Measurements from ENCODE around the gene PRDX4. TPM values are rescaled to one million over a fixed set of nuclear protein-coding genes. Genes with fewer than 3 reads are reported as not detected.

Gene PRDX4
- total and polyA plus RNA-seq, 10 of the 15 experiments (the other 5 are each of a cell fraction or from before 2014, with no cell fraction given) = 11.1 to 121 (median 59.1) TPM

GRCh38 chrX:23623797-23624196, 43.5 kb upstream of the PRDX4 start:
- H3K4me2 ChIP-seq (ENCODE audit: control insufficient read depth, insufficient read depth) = no peak overlapping the region
- in situ Hi-C loops (cut with MboI) (no loop called here), intact Hi-C loops (cut with micrococcal nuclease; ENCODE audit: unreplicated experiment) (no loop called here)
- no peak overlapping the region for H3K27ac ChIP-seq (ENCODE audit: control insufficient read depth, insufficient read depth)
- ChIA-PET SMC1A (ENCODE audit: uncharacterized antibody, unreplicated experiment) (no interaction called here), POLR2A (no interaction called here), RAD21 (ENCODE audit: unreplicated experiment) (no interaction called here), CTCF (interaction anchor here (1.4 kb wide), 1 partner anchor 1465 kb away, joined by 3 read pairs; no protein-coding TSS in a partner anchor)
- no peaks in the 10 kb centered on the region for H3K79me2 ChIP-seq (ENCODE audit: control insufficient read depth, insufficient read depth, low read length)
- ATAC-seq (no peak; the same call in 2 of the 3 replicates), DNase-seq (ENCODE audit: low read depth, low spot score) (no peak), FAIRE-seq (no peak)
- H3K9ac ChIP-seq (ENCODE audit: control insufficient read depth, insufficient read depth, low read length) = no peak overlapping the region
- no peaks in the 10 kb centered on the region for H3K36me3 ChIP-seq (ENCODE audit: control insufficient read depth in 2 of 2, insufficient read depth in 2 of 2, low read length in 1 of 2)
- BruUV-seq (replicated peaks) = no TSS peak
- H4K20me1 ChIP-seq (ENCODE audit: control insufficient read depth, insufficient read depth) = no peaks in the 10 kb centered on the region
- TF ChIP-seq MXI1 (IDR thresholded peaks at IDR 0.05; ENCODE audit: low read depth, low read length) (no peak), ZNF274 (IDR thresholded peaks at IDR 0.05; ENCODE audit: insufficient read depth, insufficient read length) (no peak), SPI1 (IDR thresholded peaks at IDR 0.05; ENCODE audit: borderline replicate concordance, insufficient read depth, low read depth, low read length) (peak; percentile 73; the same call in 1 of the 2 replicates), SREBF1 (IDR thresholded peaks at IDR 0.05; ENCODE audit: low read length) (no peak), CEBPZ (IDR thresholded peaks at IDR 0.05; ENCODE audit: low read depth, low read length) (no peak), NRF1 (conservative IDR thresholded peaks at IDR 0.05; ENCODE audit: low read depth, low read length) (no peak), ATF2 (IDR thresholded peaks at IDR 0.05; ENCODE audit: low read length) (no peak)
- TF ChIP-seq, protein P1, sequence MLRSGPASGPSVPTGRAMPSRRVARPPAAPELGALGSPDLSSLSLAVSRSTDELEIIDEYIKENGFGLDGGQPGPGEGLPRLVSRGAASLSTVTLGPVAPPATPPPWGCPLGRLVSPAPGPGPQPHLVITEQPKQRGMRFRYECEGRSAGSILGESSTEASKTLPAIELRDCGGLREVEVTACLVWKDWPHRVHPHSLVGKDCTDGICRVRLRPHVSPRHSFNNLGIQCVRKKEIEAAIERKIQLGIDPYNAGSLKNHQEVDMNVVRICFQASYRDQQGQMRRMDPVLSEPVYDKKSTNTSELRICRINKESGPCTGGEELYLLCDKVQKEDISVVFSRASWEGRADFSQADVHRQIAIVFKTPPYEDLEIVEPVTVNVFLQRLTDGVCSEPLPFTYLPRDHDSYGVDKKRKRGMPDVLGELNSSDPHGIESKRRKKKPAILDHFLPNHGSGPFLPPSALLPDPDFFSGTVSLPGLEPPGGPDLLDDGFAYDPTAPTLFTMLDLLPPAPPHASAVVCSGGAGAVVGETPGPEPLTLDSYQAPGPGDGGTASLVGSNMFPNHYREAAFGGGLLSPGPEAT (IDR thresholded peaks at IDR 0.05; ENCODE audit: low read depth) = no peak
- TF ChIP-seq, protein P2, sequence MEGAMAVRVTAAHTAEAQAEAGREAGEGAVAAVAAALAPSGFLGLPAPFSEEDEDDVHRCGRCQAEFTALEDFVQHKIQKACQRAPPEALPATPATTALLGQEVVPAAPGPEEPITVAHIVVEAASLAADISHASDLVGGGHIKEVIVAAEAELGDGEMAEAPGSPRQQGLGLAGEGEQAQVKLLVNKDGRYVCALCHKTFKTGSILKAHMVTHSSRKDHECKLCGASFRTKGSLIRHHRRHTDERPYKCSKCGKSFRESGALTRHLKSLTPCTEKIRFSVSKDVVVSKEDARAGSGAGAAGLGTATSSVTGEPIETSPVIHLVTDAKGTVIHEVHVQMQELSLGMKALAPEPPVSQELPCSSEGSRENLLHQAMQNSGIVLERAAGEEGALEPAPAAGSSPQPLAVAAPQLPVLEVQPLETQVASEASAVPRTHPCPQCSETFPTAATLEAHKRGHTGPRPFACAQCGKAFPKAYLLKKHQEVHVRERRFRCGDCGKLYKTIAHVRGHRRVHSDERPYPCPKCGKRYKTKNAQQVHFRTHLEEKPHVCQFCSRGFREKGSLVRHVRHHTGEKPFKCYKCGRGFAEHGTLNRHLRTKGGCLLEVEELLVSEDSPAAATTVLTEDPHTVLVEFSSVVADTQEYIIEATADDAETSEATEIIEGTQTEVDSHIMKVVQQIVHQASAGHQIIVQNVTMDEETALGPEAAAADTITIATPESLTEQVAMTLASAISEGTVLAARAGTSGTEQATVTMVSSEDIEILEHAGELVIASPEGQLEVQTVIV (IDR thresholded peaks at IDR 0.05; ENCODE audit: borderline replicate concordance, partially characterized antibody) = no peak
- H3K4me3 ChIP-seq = no peak overlapping the region
- no peaks in the 10 kb centered on the region for H3K27me3 ChIP-seq (replicated peaks in 1 of 2; ENCODE audit: control insufficient read depth in 2 of 2, insufficient read depth in 2 of 2, low read length in 1 of 2)
- 16% methylated on average over 4 of the region's 4 CpGs for WGBS (ENCODE audit: insufficient coverage, insufficient replicate concordance, low lambda C conversion rate, missing lambda C conversion rate)
- H3K4me1 ChIP-seq (ENCODE audit: control insufficient read depth, insufficient read depth, low read length) = no peaks in the 10 kb centered on the region
- no peaks in the 10 kb centered on the region for H3K9me3 ChIP-seq (replicated peaks; ENCODE audit: control insufficient read depth, insufficient read depth, low read length)
- no peak overlapping the region for H2AFZ ChIP-seq (ENCODE audit: control insufficient read depth, low read depth, low read length)

Measured in GM12878 (cell line).